ENCODE data around the gene IFT74. TPM values are rescaled to one million over a fixed set of nuclear protein-coding genes. Genes with fewer than 3 reads are reported as not detected.

The IFT74 gene
- total and polyA plus RNA-seq, 2 of the 13 experiments (the other 11 are each of a cell fraction or from before 2014, with no cell fraction given), result 4.2 to 12.3 TPM

DNA sequence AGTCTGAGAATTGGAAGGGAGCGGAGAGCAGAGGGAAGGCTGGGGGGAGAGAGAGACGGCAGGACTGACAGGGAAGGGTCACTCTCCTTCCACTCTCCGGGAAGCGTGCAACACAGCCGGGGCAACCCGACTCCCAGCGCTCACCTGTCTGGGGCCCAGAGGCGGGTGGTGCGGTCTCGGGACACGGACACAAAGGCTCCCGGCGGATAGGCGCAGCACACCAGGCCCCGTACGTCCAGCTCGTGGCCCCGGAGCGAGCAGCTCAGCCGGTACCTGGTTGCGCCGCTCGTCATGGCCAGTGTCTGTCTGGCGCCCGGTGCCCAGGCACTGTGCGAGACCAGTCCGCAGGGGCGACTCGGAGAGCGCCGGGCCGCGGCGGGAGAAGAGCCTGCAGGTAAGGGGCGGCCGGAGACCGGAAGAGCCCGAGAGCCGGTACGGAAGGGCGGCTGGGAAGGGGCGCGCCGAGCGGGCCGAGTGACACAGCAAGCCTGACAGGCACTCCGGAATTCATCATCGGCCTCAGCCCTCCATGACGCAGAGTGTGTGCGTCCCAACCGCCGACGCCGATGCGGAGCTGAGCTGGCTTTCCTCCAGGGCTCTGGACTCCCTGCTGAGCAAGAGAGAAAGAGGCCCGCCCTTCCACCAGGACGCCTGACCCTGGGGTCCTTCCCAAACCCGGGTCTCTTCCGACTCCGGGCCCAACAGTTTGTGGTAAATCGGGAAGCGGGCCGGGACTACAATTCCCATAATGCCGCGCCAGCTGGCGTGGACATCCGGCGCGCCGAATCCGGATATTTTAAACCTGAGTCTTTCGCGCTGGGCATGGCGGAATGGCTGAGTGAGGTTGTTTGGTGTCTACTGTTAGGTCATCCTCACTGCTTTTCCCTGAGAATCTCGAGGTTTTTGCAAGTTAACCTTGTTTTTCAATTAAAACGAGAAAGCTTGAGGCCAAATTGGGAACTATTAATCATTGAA lies 9.2 kb upstream of the IFT74 start, which contains the start of gene PLAA (continued):
- TF ChIP-seq MXD1 (CRISPR knock-in tag; IDR thresholded peaks at IDR 0.05) (peak; percentile 80; the same call in 1 of the 2 replicates), ZNF792 (CRISPR knock-in tag; IDR thresholded peaks at IDR 0.05) (no peak; the same call in 1 of the 2 replicates), HMG20B (CRISPR knock-in tag; conservative IDR thresholded peaks at IDR 0.05) (no peak), THAP9 (CRISPR knock-in tag; IDR thresholded peaks at IDR 0.05; ENCODE audit: borderline replicate concordance) (peak; percentile 84; the same call in 1 of the 2 replicates), ZNF496 (CRISPR knock-in tag; IDR thresholded peaks at IDR 0.05; ENCODE audit: insufficient replicate concordance) (no peak), ZNF354B (CRISPR knock-in tag; IDR thresholded peaks at IDR 0.05) (no peak), PLSCR1 (CRISPR knock-in tag; IDR thresholded peaks at IDR 0.05; ENCODE audit: borderline replicate concordance) (no peak), SKI (IDR thresholded peaks at IDR 0.05; ENCODE audit: partially characterized antibody) (peak; percentile 51), ZNF138 (CRISPR knock-in tag; IDR thresholded peaks at IDR 0.05; ENCODE audit: low read depth) (no peak), GABPB1 (CRISPR knock-in tag; IDR thresholded peaks at IDR 0.05) (peak; percentile 98), ESRRA (CRISPR knock-in tag; IDR thresholded peaks at IDR 0.05; ENCODE audit: low read depth) (no peak), ATM (IDR thresholded peaks at IDR 0.05; ENCODE audit: borderline replicate concordance) (no peak), ZNF547 (CRISPR knock-in tag; IDR thresholded peaks at IDR 0.05) (no peak), MBD4 (IDR thresholded peaks at IDR 0.05; ENCODE audit: borderline replicate concordance, low read length) (no peak), BORCS8-MEF2B (CRISPR knock-in tag; IDR thresholded peaks at IDR 0.05) (peak; percentile 61; the same call in 1 of the 2 replicates), MXI1 (IDR thresholded peaks at IDR 0.05; ENCODE audit: borderline replicate concordance, low read depth, low read length) (peak; percentile 89; the same call in 2 of the 3 replicates), ZNF607 (CRISPR knock-in tag; IDR thresholded peaks at IDR 0.05; ENCODE audit: borderline replicate concordance) (peak; percentile 49; the same call in 1 of the 2 replicates), SYNCRIP (IDR thresholded peaks at IDR 0.05; ENCODE audit: insufficient read depth, low read depth, low read length) (no peak), MEIS2 (CRISPR knock-in tag; IDR thresholded peaks at IDR 0.05) (peak; percentile 50; the same call in 1 of the 2 replicates), JUN (CRISPR knock-in tag; IDR thresholded peaks at IDR 0.05) (peak; percentile 70; the same call in 1 of the 2 replicates), ASH2L (IDR thresholded peaks at IDR 0.05; ENCODE audit: insufficient read length, low read depth, low read length) (peak; percentile 94)
- TF ChIP-seq, protein P1, sequence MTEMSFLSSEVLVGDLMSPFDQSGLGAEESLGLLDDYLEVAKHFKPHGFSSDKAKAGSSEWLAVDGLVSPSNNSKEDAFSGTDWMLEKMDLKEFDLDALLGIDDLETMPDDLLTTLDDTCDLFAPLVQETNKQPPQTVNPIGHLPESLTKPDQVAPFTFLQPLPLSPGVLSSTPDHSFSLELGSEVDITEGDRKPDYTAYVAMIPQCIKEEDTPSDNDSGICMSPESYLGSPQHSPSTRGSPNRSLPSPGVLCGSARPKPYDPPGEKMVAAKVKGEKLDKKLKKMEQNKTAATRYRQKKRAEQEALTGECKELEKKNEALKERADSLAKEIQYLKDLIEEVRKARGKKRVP (CRISPR knock-in tag; IDR thresholded peaks at IDR 0.05), result 0 out of 4 replicates have a peak, but pooled peaks of 1 of the 2 experiments have one; percentile 27
- TF ChIP-seq, protein P2, sequence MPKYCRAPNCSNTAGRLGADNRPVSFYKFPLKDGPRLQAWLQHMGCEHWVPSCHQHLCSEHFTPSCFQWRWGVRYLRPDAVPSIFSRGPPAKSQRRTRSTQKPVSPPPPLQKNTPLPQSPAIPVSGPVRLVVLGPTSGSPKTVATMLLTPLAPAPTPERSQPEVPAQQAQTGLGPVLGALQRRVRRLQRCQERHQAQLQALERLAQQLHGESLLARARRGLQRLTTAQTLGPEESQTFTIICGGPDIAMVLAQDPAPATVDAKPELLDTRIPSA (CRISPR knock-in tag; IDR thresholded peaks at IDR 0.05; ENCODE audit: borderline replicate concordance), result no peak

Data from HepG2 (cell line).